Cardiac septum (tissue), 1 donor: ENCODE data around the gene ROBO1. TPM values are rescaled to one million over a fixed set of nuclear protein-coding genes. Genes with fewer than 3 reads are reported as not detected.
"Not testable (repeated sequence)": the region's sequence is repeated elsewhere in the genome, so short reads cannot be mapped to it uniquely, and the experiment has no call there.

Experiments
- DNase-seq: peaks from one replicate; pipeline ENCODE4 v3.0.0-alpha.2; 2020; ENCODE audit warnings: low spot score
- intact Hi-C: fragments of 100-400 bp; cut with DNase I; formaldehyde crosslinking; loops from one replicate; pipeline ENCODE4 v1.14.0; 2022
- total RNA-seq: library from RNA; stranded (reverse); fragmentation: NEBNext Ultra II Directional; extraction: Animal tissue kit (Norgen Biotek cat#: 25700); gene quantifications from one replicate; pipeline ENCODE4 v1.2.1, GENCODE V29; 2021
- donor health status: DM: no; HTN: no; CAD: no.

The ROBO1 gene
- total RNA-seq, 1 donor from 2014 or later = 6.2 TPM

DNA sequence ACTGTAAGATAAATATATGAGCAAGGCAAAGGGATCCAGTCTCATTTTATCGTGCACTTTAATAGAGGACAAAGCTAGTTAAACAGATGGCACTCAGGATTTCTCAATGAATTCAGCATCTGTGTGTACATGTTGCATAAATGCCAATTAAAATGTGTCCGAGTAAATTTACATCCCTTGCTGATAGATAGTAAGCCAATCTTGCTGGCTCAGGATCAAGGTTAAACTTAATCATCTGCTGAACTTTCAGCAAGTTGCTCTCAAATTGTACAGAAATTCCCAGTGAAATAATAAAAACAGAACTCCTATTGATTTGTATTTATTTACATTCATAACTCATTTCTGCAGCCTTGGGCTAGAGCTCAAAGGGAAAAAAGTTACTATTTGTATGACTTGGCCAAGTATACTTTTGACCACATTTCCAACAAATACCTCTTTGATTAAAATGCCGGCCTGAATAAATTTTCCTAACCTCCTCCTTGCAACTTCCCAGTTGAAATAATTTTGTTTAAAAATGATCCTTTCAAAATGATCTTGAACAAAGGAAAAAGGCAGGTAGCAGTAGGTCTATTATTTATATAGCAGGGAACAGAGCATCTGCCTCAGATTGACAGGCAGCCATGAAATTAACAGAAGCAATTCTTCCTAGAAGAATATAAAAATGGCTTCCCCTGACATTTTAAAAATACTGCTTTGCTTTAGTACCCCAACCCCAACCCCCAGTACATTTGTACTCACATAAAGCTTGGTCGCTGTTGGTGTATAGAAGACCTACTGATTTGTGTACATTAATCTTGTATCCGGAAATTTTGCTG lies 1001.9 kb downstream of the ROBO1 start:
- no peak for DNase-seq
- intact Hi-C loops = no loop called here

DNA sequence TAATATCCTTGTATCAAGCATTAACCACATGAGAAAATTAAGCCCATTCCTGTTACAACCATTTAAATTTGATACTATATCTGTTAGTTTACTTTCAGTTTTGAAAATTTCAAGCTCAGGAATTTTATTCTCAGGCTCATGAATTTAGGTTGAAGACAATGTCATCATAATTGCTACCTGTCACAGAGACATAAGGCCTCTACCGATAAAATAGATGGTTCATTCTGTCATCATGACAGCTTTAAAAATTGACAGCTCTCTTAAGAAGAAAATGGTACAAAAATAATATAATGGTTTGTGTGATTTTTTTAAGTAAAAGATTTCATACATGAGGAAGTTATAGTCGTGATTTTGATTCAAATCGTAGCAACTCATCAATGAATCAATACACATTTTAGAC lies 1003.2 kb downstream of the ROBO1 start:
- intact Hi-C loops = no loop called here
- DNase-seq = no peak

DNA sequence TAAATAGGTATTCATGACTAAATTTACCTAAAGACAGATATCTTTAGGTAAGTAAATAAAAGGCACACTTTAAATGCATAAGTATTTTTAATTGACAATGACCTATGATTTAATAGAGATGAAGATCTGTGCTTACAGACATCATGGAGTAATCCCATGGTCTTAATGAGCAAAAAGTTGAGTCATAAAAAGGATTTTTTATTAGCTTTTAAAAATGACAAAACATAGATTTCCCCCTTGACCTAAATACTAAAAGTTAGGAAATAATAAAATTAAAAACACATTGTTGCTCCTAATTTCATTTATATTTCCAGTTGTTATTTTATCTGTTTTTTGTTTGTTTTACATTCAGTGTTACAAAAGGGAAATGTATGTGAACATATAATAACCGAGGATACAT lies 1005.7 kb downstream of the ROBO1 start:
- no peak for DNase-seq
- intact Hi-C loops = no loop called here

DNA sequence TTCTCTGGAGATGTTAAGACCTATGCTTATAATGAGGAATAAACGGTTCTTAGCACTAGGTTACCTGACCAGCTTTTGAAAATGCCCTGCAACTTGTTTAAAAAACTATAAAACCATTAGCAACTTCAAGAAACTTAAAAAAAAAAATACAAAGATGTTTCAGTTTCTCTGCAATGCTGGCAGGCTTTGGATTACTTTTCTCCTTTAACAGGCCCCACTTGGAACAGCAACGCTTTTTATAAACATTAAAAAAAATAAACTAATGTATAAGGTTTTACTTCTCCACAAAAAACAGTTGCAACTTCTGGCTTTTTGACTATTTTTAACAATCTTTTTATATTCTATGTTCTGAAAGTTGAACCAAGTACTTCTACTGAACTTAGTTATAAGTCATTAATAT lies 1006.7 kb downstream of the ROBO1 start:
- DNase-seq = no peak
- intact Hi-C loops = no loop called here

DNA sequence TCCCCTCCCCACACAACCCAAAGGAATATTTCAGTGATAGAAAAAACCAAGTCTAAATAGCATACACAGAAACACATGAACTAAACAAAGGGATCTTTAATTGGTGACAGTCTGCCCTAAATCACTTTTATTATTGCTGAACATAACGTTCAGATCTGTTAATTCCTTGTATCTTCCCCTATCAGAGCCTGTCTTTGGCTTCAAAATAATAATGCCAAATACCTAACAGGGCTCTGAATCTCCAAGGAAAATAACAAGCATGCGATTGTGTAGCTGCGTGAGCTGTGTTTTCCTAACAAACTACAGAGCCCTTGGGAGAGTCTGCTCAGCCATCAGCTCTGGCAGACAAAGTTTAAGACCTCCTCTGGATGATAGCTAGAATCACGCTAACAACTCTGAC lies 1010.1 kb downstream of the ROBO1 start:
- intact Hi-C loops = no loop called here
- DNase-seq = no peak

DNA sequence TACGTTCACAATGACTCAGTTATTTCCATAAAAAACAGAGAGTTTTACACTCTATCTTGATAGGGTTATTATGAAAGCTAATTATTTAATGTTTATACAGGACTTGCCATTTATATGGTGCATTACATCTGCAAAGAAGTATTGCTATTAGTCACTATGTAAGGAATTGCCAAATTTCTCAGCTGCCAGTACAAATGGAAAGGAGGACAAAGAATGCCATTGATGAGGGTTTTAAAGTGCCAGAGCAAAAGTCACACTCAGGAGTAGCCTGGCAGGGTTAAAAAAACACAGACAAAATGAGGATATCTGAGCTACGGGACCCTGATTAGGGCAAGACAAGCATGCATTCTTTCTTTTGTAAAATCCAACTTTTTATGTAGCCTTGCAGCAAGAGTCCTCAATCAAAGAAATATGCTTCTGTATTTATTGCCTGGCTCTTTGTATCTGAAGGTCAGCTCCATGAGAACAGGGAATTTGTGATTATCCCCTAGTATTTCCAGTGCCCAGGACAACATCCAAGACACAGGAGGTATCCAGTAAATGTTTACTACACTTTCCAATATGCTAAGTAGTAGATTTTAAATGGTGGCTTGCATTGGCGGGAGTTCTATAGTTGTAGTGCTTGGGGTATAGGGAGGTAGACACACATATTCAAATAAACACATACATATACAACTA lies 1013.6 kb downstream of the ROBO1 start:
- no peak for DNase-seq
- intact Hi-C loops = no loop called here

DNA sequence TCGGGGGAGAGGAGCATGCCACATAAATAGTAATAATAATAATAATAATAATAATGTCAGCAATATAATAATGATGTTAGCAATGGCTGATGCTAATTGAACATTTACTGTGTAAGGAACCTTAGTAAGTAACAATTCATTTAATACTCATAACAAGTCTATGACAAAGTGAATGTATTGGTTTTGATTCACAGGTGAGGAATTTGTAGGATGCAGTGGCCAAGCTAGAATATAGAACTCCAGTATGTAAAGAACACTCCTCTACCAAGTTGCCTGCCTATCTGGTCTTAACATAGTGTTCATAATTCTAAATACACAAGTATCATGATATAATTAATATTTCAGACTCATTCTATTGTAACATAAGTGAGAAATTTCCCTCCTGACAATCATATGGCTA lies 1016.5 kb downstream of the ROBO1 start:
- DNase-seq = no peak
- intact Hi-C loops = no loop called here

DNA sequence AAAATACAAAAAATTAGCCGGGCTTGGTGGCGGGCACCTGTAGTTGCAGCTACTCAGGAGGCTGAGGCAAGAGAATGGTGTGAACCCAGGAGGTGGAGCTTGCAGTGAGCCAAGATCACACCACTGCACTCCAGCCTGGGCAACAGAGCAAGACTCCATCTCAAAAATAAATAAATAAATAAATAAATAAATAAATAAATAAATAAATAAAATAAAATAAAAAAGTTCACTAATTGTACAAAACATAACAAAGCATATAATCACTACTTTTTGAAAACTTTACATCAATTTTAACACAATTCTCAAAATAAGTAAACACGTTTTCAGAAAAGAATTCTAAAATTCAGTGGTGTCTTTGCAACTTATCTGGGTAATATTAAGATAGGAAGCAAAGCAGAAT lies 1017.5 kb downstream of the ROBO1 start:
- intact Hi-C loops = not testable (repeated sequence)

DNA sequence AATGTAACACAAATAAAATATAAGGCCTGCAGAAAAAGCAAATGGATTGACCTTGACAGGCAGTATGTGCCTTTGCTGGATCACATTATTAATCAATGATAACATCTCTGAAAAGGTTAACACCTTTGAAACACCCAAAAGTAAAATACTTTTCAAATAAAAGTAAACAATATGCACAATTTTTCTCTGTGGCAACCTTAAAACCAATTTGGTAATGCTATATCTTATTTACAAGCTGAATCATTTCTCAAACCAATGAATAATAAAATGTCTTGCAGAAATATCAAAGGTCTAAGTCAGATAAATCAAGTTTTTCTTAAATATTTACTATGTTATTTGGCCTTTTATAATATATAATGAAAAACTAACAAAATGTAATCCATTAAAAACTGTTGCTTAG lies 1018.7 kb downstream of the ROBO1 start:
- intact Hi-C loops = no loop called here
- no peak for DNase-seq

More for the DNA sequence above, 1017.5 kb downstream of the ROBO1 start:
- not testable (repeated sequence) for DNase-seq

DNA sequence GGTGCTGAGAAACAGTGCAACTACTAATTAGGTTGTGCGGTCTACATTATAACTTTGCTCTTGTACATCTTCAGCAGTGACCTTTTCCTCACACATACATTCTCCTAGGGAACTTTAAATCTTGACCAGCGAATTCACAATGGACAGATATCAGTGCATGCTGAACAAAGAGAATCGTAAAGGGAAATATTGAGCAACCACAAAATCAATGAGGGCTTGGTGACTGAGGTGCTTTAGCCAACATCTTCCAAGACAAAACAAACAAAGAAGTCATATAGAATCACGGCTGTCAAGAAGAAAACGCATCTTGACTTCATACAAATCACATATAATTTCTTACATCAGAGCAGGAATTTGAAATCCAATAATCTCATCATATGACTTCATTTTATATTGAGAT lies 1022.0 kb downstream of the ROBO1 start:
- DNase-seq = no peak
- intact Hi-C loops = no loop called here

DNA sequence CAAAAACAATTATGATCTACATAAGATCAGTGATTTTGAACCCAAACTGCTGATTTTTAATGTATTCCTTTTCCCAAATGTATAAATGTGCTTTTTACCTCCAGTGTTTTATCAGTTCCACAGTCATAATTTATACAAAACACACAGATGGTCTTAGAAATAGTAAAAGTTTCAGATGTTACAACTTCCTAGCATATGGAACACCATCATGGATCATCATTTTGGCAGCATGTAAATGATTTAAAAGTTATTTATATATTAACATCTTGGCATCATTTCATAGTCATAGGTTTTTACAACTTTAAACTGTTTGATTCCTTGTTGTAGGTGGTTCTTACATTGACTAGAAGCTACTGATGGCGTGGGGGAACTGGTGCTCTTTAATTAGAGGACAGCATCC lies 1025.3 kb downstream of the ROBO1 start:
- intact Hi-C loops = no loop called here

DNA sequence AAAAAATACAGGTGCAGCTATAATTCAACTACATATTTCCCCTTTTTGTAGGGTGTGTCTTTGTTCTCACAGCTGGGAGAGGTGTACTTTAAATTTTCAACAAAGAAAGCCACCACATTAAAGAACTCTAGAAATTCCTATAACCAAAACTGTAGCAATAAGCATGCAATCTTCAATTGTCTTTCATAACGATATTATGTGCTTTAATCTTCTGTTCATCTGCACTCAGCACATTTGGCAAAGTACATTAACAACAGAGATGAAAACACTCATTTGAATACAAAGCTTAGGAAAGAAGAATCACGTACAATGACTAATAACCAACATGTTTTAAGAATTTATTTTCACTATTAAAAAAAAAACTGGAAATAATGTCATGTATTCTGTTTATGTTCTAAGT lies 1025.8 kb downstream of the ROBO1 start:
- intact Hi-C loops = no loop called here
- DNase-seq = no peak

More for the DNA sequence above, 1025.3 kb downstream of the ROBO1 start:
- DNase-seq = no peak

DNA sequence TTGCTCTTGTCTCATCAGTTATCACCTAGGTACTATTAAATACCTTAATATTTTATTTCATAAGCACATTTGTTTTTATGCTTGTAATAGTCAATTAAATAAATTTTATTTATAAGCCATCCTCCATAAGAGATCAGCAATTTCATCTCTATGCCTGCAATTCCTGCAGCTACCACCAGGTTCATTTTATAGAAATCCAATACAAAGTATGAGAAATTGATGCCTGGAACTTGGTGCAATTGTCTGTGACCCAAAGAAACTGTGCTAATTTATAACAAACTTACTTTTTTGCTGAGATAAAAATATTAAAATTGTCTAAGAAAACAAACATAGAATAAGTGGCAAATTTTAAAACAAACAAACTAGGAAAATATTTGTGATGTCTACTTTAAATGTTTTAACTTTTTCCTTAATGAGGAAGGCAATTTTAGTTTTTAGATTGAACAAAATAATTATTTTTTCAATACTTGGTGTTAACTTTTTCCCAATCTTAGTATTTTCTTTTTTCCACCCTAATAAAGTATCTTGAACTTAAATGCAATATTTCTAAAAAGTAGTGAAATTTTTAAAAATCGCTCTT lies 1026.6 kb downstream of the ROBO1 start:
- DNase-seq = no peak
- intact Hi-C loops = no loop called here

DNA sequence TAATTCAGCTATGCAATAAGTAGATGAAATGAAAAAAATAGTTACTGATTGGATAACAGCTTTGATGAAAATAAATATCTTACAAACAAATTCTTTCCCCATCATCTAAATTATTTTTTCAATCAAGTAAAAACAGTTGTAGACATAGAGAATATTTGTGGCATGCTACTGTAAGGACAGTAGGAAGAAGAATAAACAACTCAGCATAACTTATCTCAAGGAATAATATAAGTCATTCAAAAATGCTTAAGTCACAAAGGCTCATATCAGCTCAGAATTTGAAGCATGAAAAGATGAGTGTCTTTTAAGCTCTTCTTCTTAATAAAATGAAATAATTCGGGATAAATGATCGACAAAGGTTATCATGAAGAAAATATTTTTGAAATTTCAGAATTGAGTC lies 1029.0 kb downstream of the ROBO1 start:
- intact Hi-C loops = no loop called here
- DNase-seq = no peak

DNA sequence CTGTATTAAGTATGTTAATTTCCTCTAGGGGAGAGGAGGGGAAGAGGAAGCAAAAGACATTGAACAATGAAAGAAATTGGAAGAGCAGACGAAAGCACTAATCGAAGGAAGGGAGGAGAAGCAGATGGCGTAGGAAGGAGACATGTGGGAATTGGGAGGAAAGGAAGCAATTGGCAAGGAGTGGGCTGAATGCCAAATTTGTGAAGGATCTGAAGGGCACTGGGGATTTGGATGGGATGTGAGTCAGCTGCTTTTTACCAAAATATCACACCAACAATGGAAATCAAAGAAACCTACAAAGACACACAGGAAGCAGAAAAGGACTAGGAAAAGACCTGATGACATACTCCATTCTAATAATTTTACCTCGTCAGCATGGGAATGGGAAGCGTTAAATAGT lies 1029.8 kb downstream of the ROBO1 start:
- intact Hi-C loops = no loop called here
- DNase-seq = no peak

DNA sequence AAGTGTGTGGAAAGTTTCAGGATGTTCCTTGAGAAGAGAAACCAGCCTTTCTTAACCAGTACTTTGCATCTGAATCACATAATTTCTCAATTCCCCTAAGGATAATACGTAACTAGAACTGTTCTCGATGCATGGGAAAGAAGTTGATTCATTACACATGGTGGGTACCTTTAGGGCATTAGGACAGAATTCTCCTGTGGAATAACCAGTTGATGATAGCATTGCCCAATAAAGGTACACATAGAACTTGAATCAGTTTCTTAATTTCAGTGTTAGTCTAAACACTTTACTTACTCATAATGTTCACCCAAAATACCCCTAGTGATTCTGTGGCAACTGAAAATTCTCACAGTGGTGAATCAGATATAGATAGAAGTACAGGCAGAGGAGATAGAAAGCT lies 1030.9 kb downstream of the ROBO1 start:
- no peak for DNase-seq
- intact Hi-C loops = no loop called here

DNA sequence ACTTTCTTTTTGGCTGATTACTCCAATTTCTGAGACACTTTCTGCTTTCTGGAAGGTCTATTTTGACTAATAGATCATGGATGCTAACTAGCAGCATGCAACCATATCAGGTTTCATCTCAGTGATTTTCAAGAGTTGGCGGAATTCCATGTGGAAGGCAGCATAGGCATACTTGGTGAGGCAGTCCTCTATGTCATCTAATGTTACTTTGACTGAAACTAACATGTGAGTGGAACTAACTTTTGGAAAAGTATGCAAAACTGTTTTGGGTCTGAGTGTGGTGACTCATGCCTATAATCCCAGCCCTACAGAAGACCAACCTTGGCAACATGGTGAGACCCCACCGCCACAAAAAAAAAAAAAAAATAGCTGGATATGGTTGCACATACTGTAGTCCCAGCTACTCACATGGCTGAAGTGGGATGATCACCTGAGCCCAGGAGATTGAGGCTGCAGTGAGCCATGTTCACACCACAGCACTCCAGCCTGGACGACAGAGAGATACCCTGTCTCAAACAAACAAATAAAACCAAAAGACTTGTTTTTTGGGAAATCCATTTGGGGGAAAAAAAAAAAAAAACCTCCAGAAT lies 1033.7 kb downstream of the ROBO1 start:
- DNase-seq = no peak
- intact Hi-C loops = no loop called here

DNA sequence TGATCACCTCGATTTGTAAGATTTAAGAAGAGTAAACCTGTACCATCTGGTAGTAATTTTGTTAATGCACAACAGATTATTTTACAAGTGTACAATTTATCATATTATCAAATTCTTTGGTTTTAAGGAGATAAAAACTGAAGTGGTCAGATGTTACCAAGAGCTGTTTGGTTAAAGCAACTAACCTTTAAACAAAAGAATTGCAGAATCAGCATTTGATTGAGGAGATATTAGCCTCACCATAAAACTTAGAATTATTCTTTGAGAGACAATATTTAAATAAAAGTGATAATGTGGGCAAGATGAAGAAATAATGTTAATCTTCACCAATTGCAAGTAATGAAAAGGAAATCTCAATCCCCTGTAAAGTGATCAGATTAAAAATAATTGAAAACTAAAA lies 1034.9 kb downstream of the ROBO1 start:
- no peak for DNase-seq
- intact Hi-C loops = no loop called here

DNA sequence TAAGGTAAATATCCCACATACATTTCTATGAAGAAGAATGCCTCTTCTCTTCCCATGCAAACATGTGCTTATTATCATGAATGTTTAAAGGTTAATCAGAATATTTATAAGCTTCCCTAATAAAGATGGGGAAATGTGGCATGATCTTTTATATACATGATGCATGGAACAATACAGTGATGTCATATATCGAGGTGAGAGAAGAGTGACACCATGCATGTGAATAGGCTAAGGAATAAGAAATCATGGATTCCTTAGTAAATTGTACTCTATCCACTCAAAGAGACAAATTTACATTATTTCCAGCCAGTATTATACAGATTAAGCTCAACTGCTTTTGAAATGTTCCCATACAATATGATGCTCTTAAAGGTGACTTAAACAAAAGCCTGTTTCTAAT lies 1035.3 kb downstream of the ROBO1 start:
- intact Hi-C loops = no loop called here
- DNase-seq = no peak

DNA sequence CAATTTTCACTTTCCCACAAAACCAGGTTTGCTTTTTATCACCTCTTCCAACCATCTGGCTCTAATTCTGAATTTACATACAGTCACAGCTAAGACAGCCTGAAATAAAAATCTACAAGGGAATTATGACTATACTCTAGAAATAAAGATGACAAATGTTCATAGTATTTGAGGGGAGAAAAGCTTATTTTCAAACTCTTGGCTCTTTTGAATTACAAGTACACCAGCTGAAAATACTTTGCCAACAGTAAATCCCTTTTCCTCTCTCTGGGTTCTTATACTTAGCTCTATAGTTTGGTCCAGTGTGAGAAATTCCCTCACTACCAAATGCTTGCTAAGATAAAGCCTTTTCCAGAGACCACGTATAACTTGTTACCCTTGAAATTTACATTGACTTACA lies 1037.9 kb downstream of the ROBO1 start:
- DNase-seq = no peak
- intact Hi-C loops = no loop called here
